ENCODE results near the gene HVCN1. TPM values are rescaled to one million over a fixed set of nuclear protein-coding genes. Genes with fewer than 3 reads are reported as not detected.
"Not testable (repeated sequence)": the region's sequence is repeated elsewhere in the genome, so short reads cannot be mapped to it uniquely, and the experiment has no call there.

Gene HVCN1
- total RNA-seq, 1 donor from 2014 or later: 11.9 TPM

DNA sequence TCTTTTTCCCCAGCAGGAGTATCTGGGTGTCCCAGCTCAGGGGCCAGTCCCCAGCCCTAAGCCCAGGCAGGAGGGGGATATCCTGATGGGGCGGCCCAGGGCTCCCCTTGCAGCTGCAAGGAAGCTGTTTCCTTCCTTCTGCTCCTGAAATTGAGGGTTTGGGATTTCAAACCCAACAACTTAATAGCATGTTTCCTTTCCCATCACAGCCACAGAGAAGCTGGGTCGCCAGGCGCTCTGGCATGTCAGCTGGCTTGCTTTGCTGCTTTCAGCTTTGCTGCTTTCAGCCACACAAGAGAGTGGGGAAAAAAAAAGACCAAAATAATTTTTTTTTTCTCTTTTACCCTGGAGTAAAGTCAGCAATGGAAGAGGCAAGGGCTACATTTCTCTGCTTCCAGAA lies 30.0 kb downstream of the HVCN1 start:
- TF ChIP-seq, protein P1, sequence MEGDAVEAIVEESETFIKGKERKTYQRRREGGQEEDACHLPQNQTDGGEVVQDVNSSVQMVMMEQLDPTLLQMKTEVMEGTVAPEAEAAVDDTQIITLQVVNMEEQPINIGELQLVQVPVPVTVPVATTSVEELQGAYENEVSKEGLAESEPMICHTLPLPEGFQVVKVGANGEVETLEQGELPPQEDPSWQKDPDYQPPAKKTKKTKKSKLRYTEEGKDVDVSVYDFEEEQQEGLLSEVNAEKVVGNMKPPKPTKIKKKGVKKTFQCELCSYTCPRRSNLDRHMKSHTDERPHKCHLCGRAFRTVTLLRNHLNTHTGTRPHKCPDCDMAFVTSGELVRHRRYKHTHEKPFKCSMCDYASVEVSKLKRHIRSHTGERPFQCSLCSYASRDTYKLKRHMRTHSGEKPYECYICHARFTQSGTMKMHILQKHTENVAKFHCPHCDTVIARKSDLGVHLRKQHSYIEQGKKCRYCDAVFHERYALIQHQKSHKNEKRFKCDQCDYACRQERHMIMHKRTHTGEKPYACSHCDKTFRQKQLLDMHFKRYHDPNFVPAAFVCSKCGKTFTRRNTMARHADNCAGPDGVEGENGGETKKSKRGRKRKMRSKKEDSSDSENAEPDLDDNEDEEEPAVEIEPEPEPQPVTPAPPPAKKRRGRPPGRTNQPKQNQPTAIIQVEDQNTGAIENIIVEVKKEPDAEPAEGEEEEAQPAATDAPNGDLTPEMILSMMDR (IDR thresholded peaks at IDR 0.05; ENCODE audit: unreplicated experiment): no peak
- Mint-ChIP-seq H3K4me3 (ENCODE audit: unreplicated experiment) (no peak overlapping the region), H3K4me1 (ENCODE audit: unreplicated experiment) (peaks cover 7% of the 10 kb centered on the region)

DNA sequence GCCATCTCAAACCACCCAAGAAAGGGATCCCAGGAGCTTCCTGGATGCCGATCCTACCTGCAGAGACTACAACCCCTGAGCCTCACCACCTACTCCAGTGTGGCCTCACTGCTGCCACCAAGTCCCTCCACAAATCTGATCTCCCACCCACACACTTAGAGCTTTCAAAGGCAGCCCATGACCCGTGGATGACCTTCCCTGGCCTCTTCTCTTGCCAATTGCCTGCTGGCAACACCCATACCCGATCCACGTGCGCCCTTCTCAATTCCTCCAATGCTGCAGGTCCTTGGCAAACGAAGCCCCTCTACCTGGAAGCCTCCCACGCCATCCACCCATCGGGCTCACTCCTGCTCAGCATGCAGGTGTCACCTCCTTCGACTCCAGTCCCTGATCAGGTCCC lies 30.7 kb downstream of the HVCN1 start:
- Mint-ChIP-seq H3K4me1 (ENCODE audit: unreplicated experiment) (peaks cover 7% of the 10 kb centered on the region), H3K4me3 (ENCODE audit: unreplicated experiment) (no peak overlapping the region), H3K27ac (ENCODE audit: unreplicated experiment) (no peak overlapping the region), H3K27me3 (ENCODE audit: unreplicated experiment) (peaks cover 3% of the 10 kb centered on the region), H3K9me3 (ENCODE audit: unreplicated experiment) (no peaks in the 10 kb centered on the region), H3K36me3 (ENCODE audit: low read depth, unreplicated experiment) (peaks cover 10% of the 10 kb centered on the region)
- DNase-seq (ENCODE audit: low spot score): no peak
- TF ChIP-seq, protein P1 (IDR thresholded peaks at IDR 0.05; ENCODE audit: unreplicated experiment): no peak

More for the DNA sequence above, 30.0 kb downstream of the HVCN1 start:
- H3K27me3 Mint-ChIP-seq (ENCODE audit: unreplicated experiment): peaks cover 3% of the 10 kb centered on the region
- H3K9me3 Mint-ChIP-seq (ENCODE audit: unreplicated experiment): no peaks in the 10 kb centered on the region
- no peak overlapping the region for H3K27ac Mint-ChIP-seq (ENCODE audit: unreplicated experiment)
- H3K36me3 Mint-ChIP-seq (ENCODE audit: low read depth, unreplicated experiment): peaks cover 10% of the 10 kb centered on the region
- peak; percentile 5 for DNase-seq (ENCODE audit: low spot score)

DNA sequence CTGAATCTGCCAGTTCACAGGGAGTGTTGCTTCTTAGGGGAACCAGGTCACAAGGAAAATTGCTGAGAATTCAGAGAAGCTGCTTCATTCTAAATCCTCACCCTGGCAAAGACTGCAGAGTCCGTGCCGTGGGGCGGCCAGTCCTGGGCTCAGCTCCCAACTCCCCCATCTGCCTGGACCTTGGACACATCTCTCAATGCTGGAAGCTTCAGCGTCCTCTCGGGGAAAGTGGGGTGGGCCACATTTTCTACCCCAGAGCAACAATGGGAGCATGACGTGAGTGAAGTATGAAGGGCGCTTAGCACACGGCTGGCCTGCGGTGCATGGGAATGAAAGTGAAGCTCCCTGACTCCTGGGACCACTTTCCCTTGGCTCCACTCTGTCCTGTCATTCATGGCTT lies 31.2 kb downstream of the HVCN1 start:
- DNase-seq (ENCODE audit: low spot score): no peak
- no peak overlapping the region for H3K4me3 Mint-ChIP-seq (ENCODE audit: unreplicated experiment)
- no peaks in the 10 kb centered on the region for H3K9me3 Mint-ChIP-seq (ENCODE audit: unreplicated experiment)
- peaks cover 3% of the 10 kb centered on the region for H3K27me3 Mint-ChIP-seq (ENCODE audit: unreplicated experiment)
- TF ChIP-seq, protein P1 (IDR thresholded peaks at IDR 0.05; ENCODE audit: unreplicated experiment): no peak
- H3K4me1 Mint-ChIP-seq (ENCODE audit: unreplicated experiment): peaks cover 7% of the 10 kb centered on the region
- H3K36me3 Mint-ChIP-seq (ENCODE audit: low read depth, unreplicated experiment): peaks cover 10% of the 10 kb centered on the region
- H3K27ac Mint-ChIP-seq (ENCODE audit: unreplicated experiment): no peak overlapping the region

DNA sequence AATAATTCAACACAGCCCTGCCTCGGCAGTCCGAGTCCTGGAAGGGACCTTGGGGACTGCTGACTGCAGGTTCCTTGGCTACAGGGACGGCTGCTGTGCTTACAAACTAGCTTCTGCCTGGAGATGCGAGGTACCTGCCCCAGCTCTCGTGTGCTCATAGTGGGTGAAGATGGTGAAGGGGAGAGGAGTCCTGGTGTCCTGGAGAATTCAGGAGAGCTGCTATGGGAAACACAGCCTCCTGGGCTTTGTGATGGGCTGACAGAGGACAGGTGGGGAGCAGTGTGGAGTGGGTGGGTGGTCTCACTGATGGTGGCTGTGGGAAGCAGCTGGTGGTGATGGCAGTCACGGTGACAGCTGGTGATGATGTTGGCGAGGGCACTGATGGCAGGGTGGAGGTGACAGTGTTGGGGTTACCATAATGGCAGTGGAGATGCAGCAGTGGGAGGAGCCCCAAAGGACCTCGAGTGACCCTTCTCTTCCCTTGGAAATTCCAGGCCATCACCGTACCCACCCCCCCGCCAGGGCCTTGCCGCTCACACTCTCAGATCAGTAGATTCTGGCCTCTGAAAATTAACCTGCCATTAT lies 32.8 kb downstream of the HVCN1 start:
- peaks cover 1% of the 10 kb centered on the region for H3K27me3 Mint-ChIP-seq (ENCODE audit: unreplicated experiment)
- peaks cover 10% of the 10 kb centered on the region for H3K36me3 Mint-ChIP-seq (ENCODE audit: low read depth, unreplicated experiment)
- no peak for DNase-seq (ENCODE audit: low spot score)
- no peaks in the 10 kb centered on the region for H3K9me3 Mint-ChIP-seq (ENCODE audit: unreplicated experiment)
- no peak overlapping the region for H3K27ac Mint-ChIP-seq (ENCODE audit: unreplicated experiment)
- no peak overlapping the region for H3K4me3 Mint-ChIP-seq (ENCODE audit: unreplicated experiment)
- H3K4me1 Mint-ChIP-seq (ENCODE audit: unreplicated experiment): peaks cover 5% of the 10 kb centered on the region
- TF ChIP-seq, protein P1 (IDR thresholded peaks at IDR 0.05; ENCODE audit: unreplicated experiment): no peak

DNA sequence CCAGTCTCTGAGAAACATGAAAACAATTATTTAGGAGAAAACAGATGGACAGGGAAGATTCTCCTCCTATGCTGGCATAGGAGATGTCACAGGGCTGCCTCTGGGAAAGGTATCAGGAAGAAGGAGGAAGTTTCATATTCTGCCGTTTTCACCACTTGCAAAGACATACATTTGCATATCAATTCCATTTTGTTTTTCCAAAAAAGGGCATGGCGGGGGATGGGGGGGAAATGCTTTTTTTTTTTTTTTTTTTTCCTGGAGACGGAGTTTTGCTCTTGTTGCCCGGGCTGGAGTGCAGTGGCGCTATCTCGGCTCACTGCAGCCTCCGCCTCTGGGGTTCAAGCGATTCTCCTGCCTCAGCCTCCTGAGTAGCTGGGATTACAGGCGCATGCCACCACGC lies 34.7 kb downstream of the HVCN1 start:
- H3K4me1 Mint-ChIP-seq (ENCODE audit: unreplicated experiment); H3K4me3 Mint-ChIP-seq (ENCODE audit: unreplicated experiment); DNase-seq (ENCODE audit: low spot score); H3K9me3 Mint-ChIP-seq (ENCODE audit: unreplicated experiment); H3K27me3 Mint-ChIP-seq (ENCODE audit: unreplicated experiment); H3K27ac Mint-ChIP-seq (ENCODE audit: unreplicated experiment): not testable (repeated sequence)
- H3K36me3 Mint-ChIP-seq (ENCODE audit: low read depth, unreplicated experiment): peaks cover 12% of the 10 kb centered on the region

Measured in endothelial cell (in vitro differentiated cells).